Stimulated activated CD4-positive, alpha-beta T cell treated with anti-CD3 and anti-CD28 coated beads, Interleukin-2, amount 100 ng/mL, for 24 hours (primary cell): Measurements from ENCODE around the gene CCM2.

Experiments used
- DNase-seq, 2 donors: peaks; one replicate each; pipeline ENCODE4 v3.0.0-alpha.2; 2020

CCM2 gene

GRCh38 chr7:45000093-45001032 is at the start of gene CCM2:
TSS of gene CCM2 (plus strand) at chr7:45000201. CDS start at chr7:45000334, 133 bp downstream.
- no peak for DNase-seq

GRCh38 chr7:44953156-44953555 is 46.8 kb upstream of the CCM2 start:
- DNase-seq = no peak

GRCh38 chr7:44955733-44956132 is 44.3 kb upstream of the CCM2 start:
- no peak for DNase-seq

- peak in 1 of 2 donors; percentile 6 for DNase-seq
Measured at GRCh38 chr7:44956157-44956766, 43.7 kb upstream of the CCM2 start.

GRCh38 chr7:44958645-44959344 is 41.2 kb upstream of the CCM2 start:
- DNase-seq = no peak

- DNase-seq = peak in 1 of 2 donors; percentile 49
Measured at GRCh38 chr7:44959433-44959951, 40.5 kb upstream of the CCM2 start.

- peak in 1 of 2 donors; percentile 14 for DNase-seq
Measured at GRCh38 chr7:44960011-44960580, 39.9 kb upstream of the CCM2 start.

- DNase-seq = peak in 1 of 2 donors; percentile 14
Measured at GRCh38 chr7:44961844-44962482, 38.0 kb upstream of the CCM2 start.

GRCh38 chr7:44962483-44963251 is 37.3 kb upstream of the CCM2 start:
- DNase-seq = peak in 1 of 2 donors; percentile 16

GRCh38 chr7:44963364-44964290 is 36.4 kb upstream of the CCM2 start:
- peak in 1 of 2 donors; percentile 5 for DNase-seq

- DNase-seq = peak in 1 of 2 donors; percentile 16
Measured at GRCh38 chr7:44964384-44964830, 35.6 kb upstream of the CCM2 start.

GRCh38 chr7:44964831-44965440 is 35.1 kb upstream of the CCM2 start:
- peak; percentile 17 to 18 for DNase-seq

GRCh38 chr7:44965441-44965903 is 34.5 kb upstream of the CCM2 start:
- DNase-seq = peak in 1 of 2 donors; percentile 7

GRCh38 chr7:44965937-44966730 is 33.9 kb upstream of the CCM2 start:
- DNase-seq = no peak

- DNase-seq = no peak
Measured at GRCh38 chr7:44966731-44967538, 33.1 kb upstream of the CCM2 start.

- DNase-seq = no peak
Measured at GRCh38 chr7:44967571-44968446, 32.2 kb upstream of the CCM2 start.
